ENCODE data around the gene ATAD3C.
"Not testable (repeated sequence)": the region's sequence is repeated elsewhere in the genome, so short reads cannot be mapped to it uniquely, and the experiment has no call there.

DNA sequence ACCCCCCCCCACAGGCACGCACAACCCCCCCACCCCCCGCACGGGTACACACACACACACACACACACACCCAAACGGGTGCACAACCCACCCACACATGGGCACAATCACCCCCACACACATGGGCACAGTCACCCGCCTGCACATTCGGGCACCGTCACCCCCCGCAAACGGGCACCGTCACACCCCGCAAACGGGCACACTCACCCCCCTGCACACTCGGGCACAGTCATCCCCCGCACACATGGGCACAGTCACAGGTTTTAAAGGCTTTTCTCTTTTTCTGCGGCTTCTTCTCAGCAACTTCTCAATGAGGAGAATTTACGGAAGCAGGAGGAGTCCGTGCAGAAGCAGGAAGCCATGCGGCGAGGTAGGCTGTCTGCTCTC lies 69.1 kb downstream of the ATAD3C start:
- TF ChIP-seq, protein P1, sequence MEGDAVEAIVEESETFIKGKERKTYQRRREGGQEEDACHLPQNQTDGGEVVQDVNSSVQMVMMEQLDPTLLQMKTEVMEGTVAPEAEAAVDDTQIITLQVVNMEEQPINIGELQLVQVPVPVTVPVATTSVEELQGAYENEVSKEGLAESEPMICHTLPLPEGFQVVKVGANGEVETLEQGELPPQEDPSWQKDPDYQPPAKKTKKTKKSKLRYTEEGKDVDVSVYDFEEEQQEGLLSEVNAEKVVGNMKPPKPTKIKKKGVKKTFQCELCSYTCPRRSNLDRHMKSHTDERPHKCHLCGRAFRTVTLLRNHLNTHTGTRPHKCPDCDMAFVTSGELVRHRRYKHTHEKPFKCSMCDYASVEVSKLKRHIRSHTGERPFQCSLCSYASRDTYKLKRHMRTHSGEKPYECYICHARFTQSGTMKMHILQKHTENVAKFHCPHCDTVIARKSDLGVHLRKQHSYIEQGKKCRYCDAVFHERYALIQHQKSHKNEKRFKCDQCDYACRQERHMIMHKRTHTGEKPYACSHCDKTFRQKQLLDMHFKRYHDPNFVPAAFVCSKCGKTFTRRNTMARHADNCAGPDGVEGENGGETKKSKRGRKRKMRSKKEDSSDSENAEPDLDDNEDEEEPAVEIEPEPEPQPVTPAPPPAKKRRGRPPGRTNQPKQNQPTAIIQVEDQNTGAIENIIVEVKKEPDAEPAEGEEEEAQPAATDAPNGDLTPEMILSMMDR (conservative IDR thresholded peaks at IDR 0.05; ENCODE audit: low read depth, low read length): not testable (repeated sequence)
- TF ChIP-seq EZH2 (IDR thresholded peaks at IDR 0.05; ENCODE audit: low read length, unreplicated experiment); EZH2phosphoT487 (IDR thresholded peaks at IDR 0.05; ENCODE audit: borderline replicate concordance, low read length): not testable (repeated sequence)

Measured in PC-3 (cell line).